Stimulated activated memory B cell treated with anti-CD40 and anti-IgM and Interleukin-4, amounts not matched to agents 10 μg/mL and 1 μg/mL and 100 μg/mL, for 72 hours (primary cell): Measurements from ENCODE around the gene BANP.

Experiments
- ATAC-seq: fragments of 150-1000 bp; cut with Tn5 transposase; 2 replicates; pipeline ENCODE4 v1.10.0; 2021
- H3K27ac Mint-ChIP-seq: one replicate; pipeline ENCODE4 v1.8.0; 2022; ENCODE audit warnings: mild to moderate bottlenecking, mixed read lengths
- H3K27me3 Mint-ChIP-seq: one replicate; pipeline ENCODE4 v1.8.0; 2022; ENCODE audit warnings: mixed read lengths
- H3K36me3 Mint-ChIP-seq: one replicate; pipeline ENCODE4 v1.8.0; 2022; ENCODE audit warnings: mixed read lengths
- H3K4me1 Mint-ChIP-seq: one replicate; pipeline ENCODE4 v1.8.0; 2022; ENCODE audit warnings: mixed read lengths
- H3K4me3 Mint-ChIP-seq: one replicate; pipeline ENCODE4 v1.8.0; 2022; ENCODE audit warnings: mild to moderate bottlenecking, moderate library complexity, mixed read lengths
- H3K9me3 Mint-ChIP-seq: one replicate; pipeline ENCODE4 v1.8.0; 2022; ENCODE audit warnings: mixed read lengths

BANP gene

GRCh38 chr16:87954361-87954760 lies 3.1 kb downstream of the BANP start:
- H3K4me3 Mint-ChIP-seq: no peak overlapping the region
- peaks cover 73% of the 10 kb centered on the region for H3K4me1 Mint-ChIP-seq
- peak overlapping the region; percentile 97 for H3K27ac Mint-ChIP-seq
- no peak for ATAC-seq
- H3K36me3 Mint-ChIP-seq: peaks cover 22% of the 10 kb centered on the region
- no peaks in the 10 kb centered on the region for H3K27me3 Mint-ChIP-seq
- H3K9me3 Mint-ChIP-seq: no peaks in the 10 kb centered on the region

- H3K27ac Mint-ChIP-seq: peak overlapping the region; percentile 97
Observed at GRCh38 chr16:87954826-87955225, 3.6 kb downstream of the BANP start.

GRCh38 chr16:87955302-87956097 lies 4.3 kb downstream of the BANP start:
- Mint-ChIP-seq H3K9me3 (no peaks in the 10 kb centered on the region), H3K27me3 (no peaks in the 10 kb centered on the region), H3K4me1 (peaks cover 84% of the 10 kb centered on the region), H3K36me3 (peaks cover 28% of the 10 kb centered on the region), H3K27ac (peak overlapping the region; percentile 98), H3K4me3 (peak overlapping the region; percentile 7)
- ATAC-seq: no peak

More at GRCh38 chr16:87954826-87955225, 3.6 kb downstream of the BANP start:
- H3K4me3 Mint-ChIP-seq: no peak overlapping the region
- H3K4me1 Mint-ChIP-seq: peaks cover 77% of the 10 kb centered on the region
- no peak for ATAC-seq
- no peaks in the 10 kb centered on the region for H3K27me3 Mint-ChIP-seq
- H3K36me3 Mint-ChIP-seq: peaks cover 26% of the 10 kb centered on the region
- H3K9me3 Mint-ChIP-seq: no peaks in the 10 kb centered on the region

GRCh38 chr16:87956098-87956364 lies 4.8 kb downstream of the BANP start:
- Mint-ChIP-seq H3K27me3 (no peaks in the 10 kb centered on the region), H3K9me3 (no peaks in the 10 kb centered on the region), H3K36me3 (peaks cover 28% of the 10 kb centered on the region), H3K4me1 (peaks cover 89% of the 10 kb centered on the region), H3K4me3 (peak overlapping the region; percentile 80), H3K27ac (peak overlapping the region; percentile 98)
- no peak for ATAC-seq

- peak; percentile 74 for ATAC-seq
- no peaks in the 10 kb centered on the region for H3K27me3 Mint-ChIP-seq
- peaks cover 93% of the 10 kb centered on the region for H3K4me1 Mint-ChIP-seq
- peak overlapping the region; percentile 80 for H3K4me3 Mint-ChIP-seq
- H3K27ac Mint-ChIP-seq: peak overlapping the region; percentile 98
- peaks cover 31% of the 10 kb centered on the region for H3K36me3 Mint-ChIP-seq
- no peaks in the 10 kb centered on the region for H3K9me3 Mint-ChIP-seq
Observed at GRCh38 chr16:87956365-87957231, 5.4 kb downstream of the BANP start.

GRCh38 chr16:87957296-87958094 lies 6.3 kb downstream of the BANP start:
- Mint-ChIP-seq H3K27ac (peak overlapping the region; percentile 98), H3K36me3 (peaks cover 29% of the 10 kb centered on the region), H3K9me3 (no peaks in the 10 kb centered on the region), H3K27me3 (no peaks in the 10 kb centered on the region), H3K4me3 (peak overlapping the region; percentile 80), H3K4me1 (peaks cover 88% of the 10 kb centered on the region)
- no peak for ATAC-seq

- Mint-ChIP-seq H3K9me3 (no peaks in the 10 kb centered on the region), H3K36me3 (peaks cover 26% of the 10 kb centered on the region), H3K4me1 (peaks cover 89% of the 10 kb centered on the region), H3K4me3 (no peak overlapping the region), H3K27me3 (no peaks in the 10 kb centered on the region), H3K27ac (peak overlapping the region; percentile 94)
- ATAC-seq: no peak
Observed at GRCh38 chr16:87958632-87959031, 7.4 kb downstream of the BANP start.

GRCh38 chr16:87959391-87959990 lies 8.3 kb downstream of the BANP start:
- H3K27ac Mint-ChIP-seq: peak overlapping the region; percentile 94
- peaks cover 89% of the 10 kb centered on the region for H3K4me1 Mint-ChIP-seq
- H3K27me3 Mint-ChIP-seq: no peaks in the 10 kb centered on the region
- peaks cover 25% of the 10 kb centered on the region for H3K36me3 Mint-ChIP-seq
- H3K4me3 Mint-ChIP-seq: peak overlapping the region; percentile 77
- no peaks in the 10 kb centered on the region for H3K9me3 Mint-ChIP-seq
- ATAC-seq: no peak

- no peak for ATAC-seq
- no peaks in the 10 kb centered on the region for H3K9me3 Mint-ChIP-seq
- H3K27ac Mint-ChIP-seq: peak overlapping the region; percentile 94
- peaks cover 31% of the 10 kb centered on the region for H3K36me3 Mint-ChIP-seq
- no peak overlapping the region for H3K4me3 Mint-ChIP-seq
- H3K27me3 Mint-ChIP-seq: no peaks in the 10 kb centered on the region
- H3K4me1 Mint-ChIP-seq: peaks cover 89% of the 10 kb centered on the region
Observed at GRCh38 chr16:87960296-87960695, 9.1 kb downstream of the BANP start.

GRCh38 chr16:87960852-87961251 lies 9.6 kb downstream of the BANP start:
- H3K9me3 Mint-ChIP-seq: no peaks in the 10 kb centered on the region
- no peaks in the 10 kb centered on the region for H3K27me3 Mint-ChIP-seq
- no peak overlapping the region for H3K4me3 Mint-ChIP-seq
- no peak overlapping the region for H3K27ac Mint-ChIP-seq
- peaks cover 89% of the 10 kb centered on the region for H3K4me1 Mint-ChIP-seq
- H3K36me3 Mint-ChIP-seq: peaks cover 31% of the 10 kb centered on the region
- no peak for ATAC-seq

- H3K27me3 Mint-ChIP-seq: no peaks in the 10 kb centered on the region
- no peaks in the 10 kb centered on the region for H3K9me3 Mint-ChIP-seq
- H3K4me1 Mint-ChIP-seq: peaks cover 89% of the 10 kb centered on the region
- H3K4me3 Mint-ChIP-seq: no peak overlapping the region
- ATAC-seq: no peak
- H3K36me3 Mint-ChIP-seq: peaks cover 31% of the 10 kb centered on the region
- H3K27ac Mint-ChIP-seq: no peak overlapping the region
Observed at GRCh38 chr16:87961623-87962022, 10.4 kb downstream of the BANP start.

GRCh38 chr16:87963400-87963799 lies 12.2 kb downstream of the BANP start:
- H3K36me3 Mint-ChIP-seq: peaks cover 25% of the 10 kb centered on the region
- H3K9me3 Mint-ChIP-seq: no peaks in the 10 kb centered on the region
- H3K27me3 Mint-ChIP-seq: no peaks in the 10 kb centered on the region
- H3K27ac Mint-ChIP-seq: peak overlapping the region; percentile 70
- peaks cover 77% of the 10 kb centered on the region for H3K4me1 Mint-ChIP-seq
- ATAC-seq: peak; percentile 41
- H3K4me3 Mint-ChIP-seq: no peak overlapping the region

- Mint-ChIP-seq H3K36me3 (peaks cover 25% of the 10 kb centered on the region), H3K27ac (peak overlapping the region; percentile 70), H3K4me3 (no peak overlapping the region), H3K9me3 (no peaks in the 10 kb centered on the region), H3K27me3 (no peaks in the 10 kb centered on the region), H3K4me1 (peaks cover 72% of the 10 kb centered on the region)
- ATAC-seq: no peak
Observed at GRCh38 chr16:87964049-87964659, 12.9 kb downstream of the BANP start.

- ATAC-seq: no peak
- Mint-ChIP-seq H3K4me3 (no peak overlapping the region), H3K27me3 (no peaks in the 10 kb centered on the region), H3K36me3 (peaks cover 27% of the 10 kb centered on the region), H3K9me3 (no peaks in the 10 kb centered on the region), H3K4me1 (peaks cover 69% of the 10 kb centered on the region), H3K27ac (peak overlapping the region; percentile 70)
Observed at GRCh38 chr16:87965417-87965816, 14.2 kb downstream of the BANP start.
